NCI-H748 treated with DMSO at 0.1 percent for 48 hours (cell line): ENCODE measurements around the gene GPRC5B.

ENCODE experiments used
- DNase-seq: peaks from one replicate; lab custom pipeline; 2025; lab: John Stamatoyannopoulos, UW

The GPRC5B gene

DNA sequence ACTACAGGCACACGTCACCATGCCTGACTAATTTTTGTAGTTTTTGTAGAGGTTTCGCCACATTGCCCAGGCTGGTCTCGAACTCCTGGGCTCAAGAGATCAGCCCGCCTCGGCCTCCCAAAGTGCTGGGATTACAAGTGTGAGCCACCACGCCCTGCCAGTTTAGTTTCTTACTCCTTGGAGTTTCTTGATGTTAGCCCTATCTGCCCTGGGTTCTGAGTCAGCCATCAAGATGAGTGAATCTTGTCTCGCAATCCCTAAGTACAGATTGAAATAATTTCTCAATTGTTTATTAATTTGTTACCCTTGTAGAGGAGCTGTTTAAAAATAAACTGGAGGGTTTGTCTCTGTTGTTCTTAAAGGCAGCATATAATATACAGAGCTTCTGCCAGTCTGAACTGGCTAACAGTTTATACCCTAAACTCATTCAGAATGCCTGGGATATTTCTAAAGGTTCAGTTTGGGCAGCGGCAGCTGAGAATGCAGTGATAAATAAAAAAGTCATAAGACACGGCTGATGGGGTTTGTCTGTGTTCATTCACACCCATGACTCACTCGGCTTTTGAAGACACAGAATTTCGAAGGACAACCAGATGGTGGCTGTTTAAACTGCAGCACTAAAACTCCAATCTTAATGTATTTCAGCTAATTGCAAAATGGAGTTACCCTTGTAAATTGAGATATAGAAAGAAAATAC lies 39.6 kb downstream of the GPRC5B start:
- DNase-seq, result no peak

DNA sequence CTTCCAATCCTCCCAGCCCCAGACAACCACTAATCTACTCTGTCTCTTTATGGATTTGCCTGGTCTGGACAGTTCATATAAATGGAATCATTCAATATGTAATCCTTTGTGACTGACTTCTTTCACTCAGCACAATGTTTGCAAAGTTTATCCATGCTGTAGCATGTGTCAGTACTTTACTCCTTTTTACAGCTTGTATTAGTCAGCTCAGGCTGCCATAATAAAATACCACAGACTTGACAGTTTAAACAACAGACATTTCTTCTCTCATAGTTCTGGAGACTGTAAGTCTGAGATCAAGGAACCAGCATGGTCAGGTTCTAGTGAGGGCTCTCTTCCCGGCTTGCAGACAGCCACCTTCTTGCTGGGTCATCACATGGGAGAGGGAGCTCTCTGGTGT lies 41.3 kb downstream of the GPRC5B start:
- no peak for DNase-seq

DNA sequence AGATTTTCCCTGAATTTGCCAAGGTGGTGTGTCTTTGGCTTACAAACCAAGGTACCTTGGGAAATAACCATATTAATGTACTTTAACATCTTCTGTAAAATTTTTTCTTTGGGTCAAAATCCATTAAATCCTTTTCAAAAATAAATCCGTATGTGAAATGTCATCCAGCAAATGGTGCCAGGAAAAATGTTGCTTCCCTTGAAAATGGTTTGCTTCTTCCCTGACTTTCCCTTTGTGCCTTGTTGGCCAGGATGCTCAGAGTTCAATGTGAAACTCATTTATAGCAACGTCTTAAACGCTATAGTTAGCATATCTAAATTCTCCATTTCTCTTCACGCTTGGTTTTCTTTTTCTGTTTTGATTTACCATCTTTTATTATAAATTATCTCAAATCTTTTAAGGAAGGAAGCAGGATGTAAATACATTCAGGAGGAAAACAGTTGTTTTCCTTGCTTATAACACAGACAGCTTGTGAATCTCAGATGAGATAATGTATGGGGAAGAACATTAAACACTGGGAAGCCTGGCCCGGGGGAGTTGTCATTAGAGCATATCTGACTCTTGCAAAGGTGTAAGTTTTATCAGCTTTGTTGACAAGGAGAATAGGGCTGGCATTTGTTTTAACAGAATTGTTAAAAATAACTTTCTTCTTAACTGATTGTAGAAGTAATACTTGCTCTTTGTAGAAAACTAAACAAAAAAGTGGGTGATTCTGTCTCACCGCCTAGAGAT lies 42.1 kb downstream of the GPRC5B start:
- DNase-seq, result no peak

DNA sequence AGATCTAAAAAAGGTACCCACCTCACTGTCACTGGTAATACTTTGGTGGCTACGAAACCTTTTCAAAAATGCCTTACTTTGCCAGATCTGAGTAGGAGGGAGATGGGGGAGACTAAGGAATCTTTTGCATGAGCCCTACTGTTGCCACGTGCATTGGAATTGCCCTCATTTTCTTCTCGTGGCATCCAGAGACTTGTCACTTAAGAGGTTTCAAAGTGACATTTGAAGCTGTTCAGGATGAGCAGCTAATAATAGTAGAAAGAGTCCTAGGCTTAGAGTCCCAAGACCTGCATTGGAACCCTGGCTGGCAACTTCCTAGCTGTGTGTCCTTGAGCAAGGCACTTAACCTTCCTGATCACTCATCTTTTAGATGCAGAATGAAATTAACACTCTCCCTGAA lies 43.5 kb downstream of the GPRC5B start:
- no peak for DNase-seq

GRCh38 chr16:19840524-19841110 lies 44.0 kb downstream of the GPRC5B start:
- DNase-seq, result no peak

DNA sequence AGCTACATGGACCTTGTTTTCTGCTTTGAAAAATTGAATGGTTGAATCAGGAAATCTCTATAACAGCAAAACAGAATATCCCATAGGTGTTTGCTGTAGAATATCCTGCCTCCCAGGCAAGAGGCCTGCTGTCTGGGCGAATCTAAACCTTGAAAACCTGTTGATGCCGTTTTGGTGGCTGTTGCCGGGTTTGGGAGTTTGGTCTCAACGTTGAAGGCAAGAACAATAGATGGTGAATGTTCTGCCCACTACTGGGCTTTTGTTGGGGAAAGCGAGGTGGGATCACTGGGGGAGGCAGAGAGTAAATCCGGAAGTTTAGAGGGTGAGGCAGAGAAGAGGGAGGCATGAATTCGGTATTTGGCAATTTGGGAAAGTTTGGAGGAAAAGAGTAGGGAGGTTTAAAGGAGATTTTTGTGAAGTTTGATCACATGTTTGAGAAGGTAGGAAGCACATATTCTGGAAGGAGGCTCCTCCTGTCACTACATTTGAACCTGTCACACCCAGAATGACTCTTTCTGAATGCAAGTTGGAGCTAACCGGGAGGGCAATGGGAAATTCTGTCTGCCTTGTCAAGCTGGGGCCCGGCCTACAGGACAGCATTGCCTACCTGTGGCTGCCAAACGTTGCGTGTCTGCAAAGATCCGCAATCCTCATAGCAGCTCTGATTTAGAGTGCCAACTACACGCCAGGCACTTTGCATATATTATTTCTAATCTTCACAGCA lies 46.5 kb downstream of the GPRC5B start:
- no peak for DNase-seq

GRCh38 chr16:19837331-19837980 lies 47.2 kb downstream of the GPRC5B start:
- no peak for DNase-seq

GRCh38 chr16:19835968-19836421 lies 48.7 kb downstream of the GPRC5B start:
- no peak for DNase-seq

DNA sequence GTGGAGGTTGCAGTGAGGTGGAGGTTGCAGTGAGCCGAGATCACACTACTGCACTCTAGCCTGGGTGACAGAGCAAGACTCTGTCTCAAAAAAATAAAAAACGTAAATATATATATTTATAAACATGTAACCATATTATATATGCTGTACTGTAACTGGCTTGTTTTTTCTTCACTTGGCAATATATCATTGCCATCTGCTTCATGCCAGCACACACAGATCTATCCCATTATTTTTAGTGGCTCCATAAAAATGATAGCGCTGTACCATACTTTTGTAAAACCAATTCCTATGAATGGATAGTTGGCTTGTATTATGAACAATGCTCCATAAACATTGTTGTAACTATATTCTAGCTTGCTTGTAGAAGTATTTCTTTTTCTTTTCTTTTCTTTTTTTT lies 49.5 kb downstream of the GPRC5B start:
- no peak for DNase-seq

- DNase-seq, result no peak
Observed at GRCh38 chr16:19833581-19833980, 51.1 kb downstream of the GPRC5B start.

DNA sequence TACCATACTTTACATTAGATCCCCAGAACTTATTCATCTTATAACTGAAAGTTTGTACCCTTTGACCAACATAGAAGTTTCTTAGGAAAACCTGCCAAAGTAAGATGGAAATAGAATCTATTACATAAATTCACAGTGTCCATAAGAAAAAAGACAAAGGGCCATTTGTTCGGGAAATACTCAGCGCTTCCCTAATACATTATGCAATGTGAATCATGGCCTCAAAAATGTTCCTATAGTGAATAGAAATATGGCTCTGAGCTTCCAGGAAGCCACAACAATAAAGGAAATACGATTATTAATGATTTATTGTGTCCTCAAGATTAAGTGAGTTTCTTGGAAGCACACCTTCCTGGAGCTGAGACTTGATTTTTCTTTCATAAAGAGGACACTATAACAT lies 51.5 kb downstream of the GPRC5B start:
- DNase-seq, result no peak

DNA sequence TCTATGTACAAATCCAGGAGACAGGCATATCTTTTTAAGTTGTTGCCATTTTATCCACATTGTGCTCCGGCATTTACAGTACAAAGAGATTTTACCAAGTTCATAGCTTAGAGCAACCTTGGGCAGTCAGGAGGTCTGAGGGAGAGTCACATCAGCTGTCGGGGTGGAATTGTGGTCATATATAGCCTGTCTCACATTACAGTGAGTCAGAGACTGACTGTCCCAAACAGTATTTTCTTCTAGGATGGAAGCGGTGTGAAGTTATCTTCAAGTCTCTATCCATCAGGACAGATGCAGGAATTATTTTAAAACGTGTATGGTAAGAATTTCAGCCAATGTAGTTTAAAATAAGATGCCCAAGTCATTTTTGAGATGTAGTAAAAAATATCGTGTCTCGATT lies 53.0 kb downstream of the GPRC5B start:
- DNase-seq, result no peak

DNA sequence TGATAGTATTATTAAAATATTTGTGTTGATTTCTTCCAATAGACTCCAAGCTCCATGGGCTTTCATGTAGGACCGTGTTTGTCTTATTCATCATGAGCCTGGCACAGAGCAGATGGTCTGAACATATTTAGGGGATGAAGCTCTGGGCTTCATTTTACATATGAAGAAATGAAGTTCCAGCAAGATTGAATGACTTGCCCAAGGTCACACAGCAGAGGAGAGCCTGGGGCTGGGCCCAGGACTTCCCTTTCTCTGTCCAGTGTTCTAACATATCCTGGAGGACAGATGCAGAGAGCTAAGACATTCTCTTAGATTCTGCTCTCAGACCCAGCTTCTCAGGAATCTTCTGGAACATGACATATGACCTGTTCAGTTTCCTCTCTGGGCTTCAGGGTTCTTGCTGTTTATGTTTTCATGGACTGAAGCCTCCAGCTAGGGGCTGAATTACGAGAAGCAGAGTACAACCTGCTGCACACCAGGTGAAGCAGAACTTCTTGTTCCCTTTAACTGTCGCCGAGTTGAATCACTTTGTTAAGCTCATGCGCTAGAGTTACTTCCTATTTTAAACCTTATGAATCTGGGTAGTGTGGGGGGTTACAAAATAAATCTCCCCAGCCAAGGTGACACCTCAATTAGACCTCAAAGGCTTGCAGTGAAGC lies 53.6 kb downstream of the GPRC5B start:
- no peak for DNase-seq

- DNase-seq, result no peak
Observed at GRCh38 chr16:19829844-19830692, 54.6 kb downstream of the GPRC5B start.

GRCh38 chr16:19824216-19824615 lies 60.4 kb downstream of the GPRC5B start:
- no peak for DNase-seq

GRCh38 chr16:19823322-19823721 lies 61.3 kb downstream of the GPRC5B start:
- no peak for DNase-seq

DNA sequence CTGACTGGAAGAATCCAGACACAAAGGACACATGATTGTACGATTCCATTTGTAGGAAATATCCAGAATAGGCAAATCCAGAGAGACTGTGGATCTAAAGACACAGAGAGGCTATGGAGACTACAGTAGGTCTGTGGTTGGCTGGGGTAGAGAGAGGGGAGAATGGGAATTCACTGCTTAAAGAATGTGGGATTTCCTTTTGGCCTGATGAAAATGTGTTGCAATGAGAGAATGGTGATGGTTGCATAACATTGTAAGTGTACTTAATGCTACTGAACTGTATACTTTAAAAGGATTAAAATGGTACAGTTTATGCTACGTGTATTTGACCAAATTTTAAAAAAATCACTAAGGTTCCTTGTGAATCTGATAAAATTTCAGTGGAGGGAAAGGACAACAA lies 62.1 kb downstream of the GPRC5B start:
- DNase-seq, result no peak

GRCh38 chr16:19817875-19818274 lies 66.8 kb downstream of the GPRC5B start:
- DNase-seq, result no peak

- no peak for DNase-seq
Observed at GRCh38 chr16:19817122-19817521, 67.5 kb downstream of the GPRC5B start.

GRCh38 chr16:19815418-19815817 lies 69.2 kb downstream of the GPRC5B start:
- DNase-seq, result no peak

DNA sequence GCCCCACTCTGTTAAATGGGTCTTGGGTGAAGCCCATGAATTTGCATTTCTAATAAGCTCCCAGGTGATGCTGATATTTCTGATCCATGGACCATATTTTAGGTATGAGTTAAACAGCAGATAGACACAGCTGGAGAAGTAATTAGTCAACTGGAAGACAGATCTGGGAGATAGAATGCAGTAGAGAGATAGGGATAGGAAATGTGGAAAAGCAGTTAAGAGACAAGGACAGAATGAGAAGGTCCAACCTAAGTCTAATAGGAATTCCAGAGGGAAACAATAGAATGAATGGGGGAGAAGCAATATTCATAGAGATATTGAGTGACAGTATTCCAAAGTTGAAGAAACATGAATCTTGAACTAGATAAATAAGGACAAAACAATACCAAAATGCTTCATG lies 71.7 kb downstream of the GPRC5B start:
- DNase-seq, result no peak
